RKO (cell line): ENCODE data around the gene MIPOL1.
"Not testable (repeated sequence)": the region's sequence is repeated elsewhere in the genome, so short reads cannot be mapped to it uniquely, and the experiment has no call there.

Source experiments
- DNase-seq: peaks from one replicate; pipeline ENCODE4 v3.0.0-alpha.2; 2016; ENCODE audit warnings: low spot score

Gene MIPOL1

GRCh38 chr14:37462426-37462825, 264.7 kb downstream of the MIPOL1 start:
- not testable (repeated sequence) for DNase-seq

- no peak for DNase-seq
Observed at GRCh38 chr14:37464192-37464858, 266.6 kb downstream of the MIPOL1 start.

GRCh38 chr14:37466003-37466622, 268.4 kb downstream of the MIPOL1 start:
- no peak for DNase-seq

- DNase-seq = no peak
Observed at GRCh38 chr14:37466623-37467088, 268.9 kb downstream of the MIPOL1 start.

- no peak for DNase-seq
Observed at GRCh38 chr14:37469650-37470049, 271.9 kb downstream of the MIPOL1 start.

GRCh38 chr14:37470251-37470650, 272.5 kb downstream of the MIPOL1 start:
- DNase-seq = no peak

GRCh38 chr14:37472906-37473305, 275.2 kb downstream of the MIPOL1 start:
- DNase-seq = no peak

- DNase-seq = no peak
Observed at GRCh38 chr14:37474191-37474590, 276.5 kb downstream of the MIPOL1 start.

- no peak for DNase-seq
Observed at GRCh38 chr14:37480446-37481290, 282.9 kb downstream of the MIPOL1 start.

GRCh38 chr14:37482428-37482827, 284.7 kb downstream of the MIPOL1 start:
- no peak for DNase-seq

- no peak for DNase-seq
Observed at GRCh38 chr14:37483672-37484071, 285.9 kb downstream of the MIPOL1 start.

GRCh38 chr14:37490607-37491006, 292.9 kb downstream of the MIPOL1 start:
- no peak for DNase-seq

GRCh38 chr14:37491076-37491475, 293.3 kb downstream of the MIPOL1 start:
- DNase-seq = no peak

- DNase-seq = no peak
Observed at GRCh38 chr14:37493606-37494005, 295.9 kb downstream of the MIPOL1 start.

GRCh38 chr14:37497422-37497821, 299.7 kb downstream of the MIPOL1 start:
- no peak for DNase-seq

- no peak for DNase-seq
Observed at GRCh38 chr14:37501877-37502276, 304.1 kb downstream of the MIPOL1 start.

- DNase-seq = no peak
Observed at GRCh38 chr14:37508503-37508902, 310.8 kb downstream of the MIPOL1 start.

GRCh38 chr14:37512173-37512572, 314.4 kb downstream of the MIPOL1 start:
- no peak for DNase-seq

GRCh38 chr14:37515771-37516170, 318.0 kb downstream of the MIPOL1 start:
- DNase-seq = no peak

- DNase-seq = no peak
Observed at GRCh38 chr14:37526994-37527393, 329.3 kb downstream of the MIPOL1 start.

- DNase-seq = no peak
Observed at GRCh38 chr14:37539992-37540391, 342.3 kb downstream of the MIPOL1 start.

- no peak for DNase-seq
Observed at GRCh38 chr14:37544407-37544806, 346.7 kb downstream of the MIPOL1 start.

GRCh38 chr14:37545174-37545573, 347.4 kb downstream of the MIPOL1 start:
- no peak for DNase-seq
